ENCODE data around the gene SYNGAP1. TPM values are rescaled to one million over a fixed set of nuclear protein-coding genes. Genes with fewer than 3 reads are reported as not detected.
A peak's percentile ranks its signal among the peaks of the same experiment; 100 is the strongest.

Gene SYNGAP1
- polyA plus RNA-seq, 1 of the 3 experiments (the other 2 are of a cell fraction), result 8.8 TPM

- DNase-seq, result no peak
- CTCF ChIA-PET, result interaction anchor here (0.9 kb wide), 2 partner anchors 10 to 18 kb away, joined by 3 read pairs; no protein-coding TSS in a partner anchor
- H3K36me3 ChIP-seq (replicated peaks in 1 of 2; ENCODE audit: control insufficient read depth in 1 of 2, insufficient read depth in 2 of 2, low read length in 1 of 2), result no peaks in the 10 kb centered on the region
- TF ChIP-seq RXRA (IDR thresholded peaks at IDR 0.05; ENCODE audit: borderline replicate concordance, low read depth) (no peak), TEAD4 (IDR thresholded peaks at IDR 0.05; ENCODE audit: borderline replicate concordance, insufficient read depth) (no peak), MAX (IDR thresholded peaks at IDR 0.05; ENCODE audit: low read depth) (no peak), SIN3A (IDR thresholded peaks at IDR 0.05; ENCODE audit: borderline replicate concordance, low read depth, low read length) (no peak), RAD21 (IDR thresholded peaks at IDR 0.05; ENCODE audit: low read length) (no peak), RFX5 (IDR thresholded peaks at IDR 0.05; ENCODE audit: low read length) (no peak), ELF1 (IDR thresholded peaks at IDR 0.05) (no peak), ZBTB33 (IDR thresholded peaks at IDR 0.05; ENCODE audit: borderline replicate concordance, low read depth) (no peak), PBX3 (IDR thresholded peaks at IDR 0.05) (no peak), MEF2A (IDR thresholded peaks at IDR 0.05; ENCODE audit: borderline replicate concordance, low read depth) (no peak), JUND (IDR thresholded peaks at IDR 0.05) (no peak)
- H3K9me2 ChIP-seq, result no peaks in the 10 kb centered on the region
- H3K4me1 ChIP-seq (ENCODE audit: control insufficient read depth in 1 of 2, insufficient read depth in 2 of 2, low read depth in 1 of 2, low read length in 1 of 2), result peaks cover 22 to 40% of the 10 kb centered on the region in 2 experiments
- H3K9ac ChIP-seq, result no peak overlapping the region
- no peak overlapping the region for H3K4me2 ChIP-seq
- no peak overlapping the region for H3K4me3 ChIP-seq (ENCODE audit: low read depth in 2 of 2, low read length in 1 of 2)
- no peaks in the 10 kb centered on the region for H3K27me3 ChIP-seq (ENCODE audit: insufficient read depth)
- no peak overlapping the region for H3K27ac ChIP-seq (ENCODE audit: low read depth in 2 of 2, low read length in 1 of 2)
- no peaks in the 10 kb centered on the region; the same call in 1 of the 2 replicates for H4K20me1 ChIP-seq (ENCODE audit: insufficient read depth)
- POLR2A ChIA-PET, result no interaction called here
- H2AFZ ChIP-seq (ENCODE audit: low read depth), result no peak overlapping the region
- 92% methylated on average over 2 of the region's 2 CpGs for WGBS (ENCODE audit: low lambda C conversion rate)
- H3F3A ChIP-seq (replicated peaks; ENCODE audit: insufficient read depth), result peaks cover 16% of the 10 kb centered on the region
- peaks cover 13% of the 10 kb centered on the region for H3K79me2 ChIP-seq (ENCODE audit: insufficient read depth)
- H3K9me3 ChIP-seq, result no peaks in the 10 kb centered on the region
Measured at GRCh38 chr6:33423777-33424176, 3.9 kb downstream of the SYNGAP1 start.

GRCh38 chr6:33424855-33425667 is 5.2 kb downstream of the SYNGAP1 start:
- Histone ChIP-seq H3K4me1 (ENCODE audit: control insufficient read depth in 1 of 2, insufficient read depth in 2 of 2, low read depth in 1 of 2, low read length in 1 of 2) (peaks cover 18 to 43% of the 10 kb centered on the region in 2 experiments), H2AFZ (ENCODE audit: low read depth) (0 out of 2 replicates have a peak overlapping the region, but pooled peaks have one; percentile 35), H3K4me2 (peak overlapping the region; percentile 93), H3K36me3 (replicated peaks in 1 of 2; ENCODE audit: control insufficient read depth in 1 of 2, insufficient read depth in 2 of 2, low read length in 1 of 2) (no peaks in the 10 kb centered on the region), H3K9ac (peak overlapping the region; percentile 89), H3K9me3 (no peaks in the 10 kb centered on the region), H3K27me3 (ENCODE audit: insufficient read depth) (no peaks in the 10 kb centered on the region), H3K27ac (ENCODE audit: low read depth in 2 of 2, low read length in 1 of 2) (peak overlapping the region; percentile 89 to 90), H4K20me1 (ENCODE audit: insufficient read depth) (no peaks in the 10 kb centered on the region; the same call in 1 of the 2 replicates), H3K9me2 (no peaks in the 10 kb centered on the region), H3K79me2 (ENCODE audit: insufficient read depth) (peaks cover 26% of the 10 kb centered on the region), H3F3A (replicated peaks; ENCODE audit: insufficient read depth) (peaks cover 23% of the 10 kb centered on the region), H3K4me3 (ENCODE audit: low read depth in 2 of 2, low read length in 1 of 2) (peak overlapping the region; percentile 54 to 72)
- 26% methylated on average over 12 of the region's 12 CpGs for WGBS (ENCODE audit: low lambda C conversion rate)
- POLR2A ChIA-PET, result interaction anchor here (1.1 kb wide), 1 partner anchor 148 kb away, joined by 3 read pairs; the partner anchor contains the start of gene B3GALT4
- DNase-seq, result peak; percentile 32
- CTCF ChIA-PET, result interaction anchor here (0.5 to 2.7 kb wide), 23 partner anchors 7 to 148 kb away, joined by 3 to 22 read pairs (median 5); partner anchors contain the start of genes B3GALT4, CUTA, PFDN6 and WDR46
- no peak for TF ChIP-seq TCF12 (IDR thresholded peaks at IDR 0.05)
- TF ChIP-seq CTCF (IDR thresholded peaks at IDR 0.05), result peak; percentile 11; the same call in 1 of the 2 replicates
- TF ChIP-seq NRF1 (IDR thresholded peaks at IDR 0.05; ENCODE audit: low read depth, low read length), result no peak
- no peak for TF ChIP-seq RXRA (IDR thresholded peaks at IDR 0.05; ENCODE audit: borderline replicate concordance, low read depth)
- no peak for TF ChIP-seq MXI1 (IDR thresholded peaks at IDR 0.05; ENCODE audit: low read depth, low read length)
- no peak; the same call in 1 of the 2 replicates for TF ChIP-seq TAF1 (IDR thresholded peaks at IDR 0.05; ENCODE audit: borderline replicate concordance, low read depth, low read length)
- no peak for TF ChIP-seq ZBTB33 (IDR thresholded peaks at IDR 0.05; ENCODE audit: borderline replicate concordance, low read depth)
- TF ChIP-seq SIN3A (IDR thresholded peaks at IDR 0.05; ENCODE audit: borderline replicate concordance, low read depth, low read length), result no peak
- TF ChIP-seq USF1 (IDR thresholded peaks at IDR 0.05; ENCODE audit: borderline replicate concordance, low read depth), result no peak

Data from SK-N-SH (cell line).